Endothelial cell of umbilical vein (primary cell): ENCODE measurements around the gene IFT88. TPM values are rescaled to one million over a fixed set of nuclear protein-coding genes. Genes with fewer than 3 reads are reported as not detected.
A peak's percentile ranks its signal among the peaks of the same experiment; 100 is the strongest.

ENCODE experiments used
- BruUV-seq: library from RNA; stranded (reverse); fragments of 400-500 nt; replicated peaks from 2 replicates; lab custom pipeline; 2021; lab: Mats Ljungman, UMichigan
- CTCF ChIA-PET: fragments of 300-600, 350-600 bp; sonication (Branson Sonifier 250); formaldehyde crosslinking; loops from one replicate; lab custom pipeline; 2021; ENCODE audit warnings: antibody characterized with exemption, inconsistent platforms; lab: Charles Lee
- POLR2A ChIA-PET: fragments of 300-600, 350-600 bp; sonication (Branson Sonifier 250); formaldehyde crosslinking; loops from one replicate; lab custom pipeline; 2021; ENCODE audit warnings: antibody characterized with exemption, inconsistent platforms; lab: Charles Lee
- DNase-seq: peaks from one replicate; pipeline ENCODE4 v3.0.0-alpha.2; 2011; ENCODE audit warnings: low read depth, low spot score
- FAIRE-seq: peaks from 2 replicates; lab custom pipeline; 2011; peaks lifted over from hg19 to GRCh38; lab: Jason Lieb, UNC
- H2AFZ ChIP-seq: 2 replicates; pipeline ENCODE4 v1.6.0; 2012; ENCODE audit warnings: low read depth, low read length, control low read depth, inconsistent platforms
- H3K27ac ChIP-seq: 2 replicates; pipeline ENCODE4 v1.5.1; 2011; ENCODE audit warnings: low read depth, mild to moderate bottlenecking, control low read depth, low read length, moderate library complexity; ENCODE audit not compliant: insufficient read depth
- H3K27me3 ChIP-seq, 2 experiments: 2 replicates each; pipeline versions ENCODE4 v1.6.0 to v1.6.1; 2011; ENCODE audit warnings: low read length in 2 of 2, mixed read lengths in 1 of 2; ENCODE audit not compliant: control insufficient read depth in 2 of 2, insufficient read depth in 2 of 2
- H3K36me3 ChIP-seq, 2 experiments: 2 replicates in 1 of 2; 3 replicates in 1 of 2; pipeline ENCODE4 v1.5.1; 2011; ENCODE audit warnings: low read length in 2 of 2, mild to moderate bottlenecking in 1 of 2, moderate library complexity in 1 of 2; ENCODE audit not compliant: control insufficient read depth in 2 of 2, insufficient read depth in 2 of 2; ENCODE audit errors: extremely low read depth in 1 of 2
- H3K4me1 ChIP-seq: 3 replicates; pipeline ENCODE4 v1.5.1; 2011; ENCODE audit warnings: mild to moderate bottlenecking, low read length; ENCODE audit not compliant: control insufficient read depth, insufficient read depth; ENCODE audit errors: extremely low read depth
- H3K4me2 ChIP-seq: 2 replicates; pipeline ENCODE4 v1.6.1; 2011; ENCODE audit warnings: low read length, control low read depth, mixed read lengths; ENCODE audit not compliant: insufficient read depth
- H3K4me3 ChIP-seq, 3 experiments: fragments of 200-600 bp in 1 of 3; sonication (generic), shearing (Covaris generic) in 1 of 3; replicated peaks in 1 of 3; 2 replicates each; pipeline ENCODE4 v1.5.1; 2011 to 2016; ENCODE audit warnings: control low read depth in 3 of 3, low read length in 3 of 3, mild to moderate bottlenecking in 2 of 3, inconsistent platforms in 1 of 3, low read depth in 1 of 3, moderate library complexity in 1 of 3; ENCODE audit not compliant: insufficient read depth in 1 of 3
- H3K79me2 ChIP-seq: 2 replicates; pipeline ENCODE4 v1.6.0; 2012; ENCODE audit warnings: low read length, inconsistent platforms; ENCODE audit not compliant: control insufficient read depth, insufficient read depth
- H3K9ac ChIP-seq: replicated peaks from 2 replicates; pipeline ENCODE3; 2011; ENCODE audit warnings: low read length, control low read depth; ENCODE audit not compliant: insufficient read depth; ENCODE audit errors: extremely low read depth
- H3K9me1 ChIP-seq: replicated peaks from 3 replicates; pipeline ENCODE4 v1.6.0; 2011; ENCODE audit warnings: mild to moderate bottlenecking, low read length; ENCODE audit not compliant: control insufficient read depth, insufficient read depth; ENCODE audit errors: extremely low read depth
- H3K9me3 ChIP-seq: replicated peaks from 2 replicates; pipeline ENCODE4 v1.5.1; 2012; ENCODE audit warnings: low read length, inconsistent platforms; ENCODE audit not compliant: control insufficient read depth, insufficient read depth
- H4K20me1 ChIP-seq: replicated peaks from 2 replicates; pipeline ENCODE3; 2011; ENCODE audit warnings: mild to moderate bottlenecking, low read length; ENCODE audit not compliant: control insufficient read depth, insufficient read depth; ENCODE audit errors: extremely low read depth
- EZH2 ChIP-seq: IDR thresholded peaks from 2 replicates; pipeline ENCODE4 v1.6.1; 2012; ENCODE audit warnings: borderline replicate concordance, low read depth, mild to moderate bottlenecking, moderate library complexity, low read length, inconsistent platforms; ENCODE audit not compliant: severe bottlenecking
- FOS ChIP-seq: IDR thresholded peaks from 2 replicates; pipeline ENCODE4 v1.6.1; 2011; ENCODE audit warnings: mild to moderate bottlenecking, low read length, moderate library complexity, borderline replicate concordance; ENCODE audit not compliant: insufficient read depth
- GATA2 ChIP-seq: IDR thresholded peaks from 2 replicates; pipeline ENCODE4 v1.7.0; 2011; ENCODE audit warnings: low read depth, mild to moderate bottlenecking, moderate library complexity, mixed read lengths, low read length; ENCODE audit not compliant: insufficient read length, insufficient read depth
- JUN ChIP-seq: IDR thresholded peaks from 2 replicates; pipeline ENCODE4 v1.6.1; 2011; ENCODE audit warnings: borderline replicate concordance, low read depth; ENCODE audit not compliant: insufficient read length, insufficient read depth
- MYC ChIP-seq: IDR thresholded peaks from one replicate; pipeline ENCODE4 v1.6.1; 2011; ENCODE audit warnings: mild to moderate bottlenecking, low read depth, low read length
- POLR2A ChIP-seq: IDR thresholded peaks from 2 replicates; pipeline ENCODE4 v1.6.1; 2012; ENCODE audit warnings: low read depth, mild to moderate bottlenecking, control low read depth, low read length
- POLR2AphosphoS5 ChIP-seq: IDR thresholded peaks from 2 replicates; pipeline ENCODE4 v1.6.1; 2012; ENCODE audit warnings: low read depth, mild to moderate bottlenecking, control low read depth, low read length, moderate library complexity; ENCODE audit not compliant: insufficient read depth
- dilution Hi-C: fragments of 300-500 bp; cut with MboI; formaldehyde crosslinking; loops from one replicate; pipeline ENCODE4 v1.15.0; 2019; ENCODE audit warnings: low sequenced_read_pairs; ENCODE audit not compliant: extremely low pct_ligation_motif_present
- intact Hi-C: fragments of 100-400 bp; cut with micrococcal nuclease; formaldehyde crosslinking; loops from one replicate; pipeline ENCODE4 v1.10.0; 2022
- polyA plus RNA-seq, 4 experiments: library from polyadenylated mRNA; depleted of rRNA in 3 of 4; stranded (reverse) in 3 of 4; unstranded in 1 of 4; fragments of >200 nt; gene quantifications; 2 replicates each; pipeline versions ENCODE4 v1.2.1 to v1.2.3, GENCODE V29; 2011 to 2012; ENCODE audit warnings: missing spikeins in 1 of 4
- total RNA-seq: library from RNA; stranded (reverse); gene quantifications from 2 replicates; pipeline ENCODE4 v1.2.3, GENCODE V29; 2021
- TF ChIP-seq, protein P1 (sequence below), 2 donors: IDR thresholded peaks; 1 replicate in 1 of 2; 2 replicates in 1 of 2; pipeline ENCODE4 v1.5.1; 2011; ENCODE audit warnings: low read length in 2 of 2, mild to moderate bottlenecking in 2 of 2, moderate library complexity in 2 of 2, control low read depth in 1 of 2, inconsistent platforms in 1 of 2, low read depth in 1 of 2; ENCODE audit not compliant: insufficient read depth in 1 of 2; ENCODE audit errors: extremely low read depth in 1 of 2
- TF ChIP-seq, protein P2 (sequence below): IDR thresholded peaks from 2 replicates; pipeline ENCODE4 v1.6.1; 2011; ENCODE audit not compliant: insufficient read depth, insufficient read length

IFT88 gene
- total and polyA plus RNA-seq, 2 donors (not counting 3 experiments of a cell fraction or from before 2014, with no cell fraction given) = 2.4 to 9.1 TPM

DNA sequence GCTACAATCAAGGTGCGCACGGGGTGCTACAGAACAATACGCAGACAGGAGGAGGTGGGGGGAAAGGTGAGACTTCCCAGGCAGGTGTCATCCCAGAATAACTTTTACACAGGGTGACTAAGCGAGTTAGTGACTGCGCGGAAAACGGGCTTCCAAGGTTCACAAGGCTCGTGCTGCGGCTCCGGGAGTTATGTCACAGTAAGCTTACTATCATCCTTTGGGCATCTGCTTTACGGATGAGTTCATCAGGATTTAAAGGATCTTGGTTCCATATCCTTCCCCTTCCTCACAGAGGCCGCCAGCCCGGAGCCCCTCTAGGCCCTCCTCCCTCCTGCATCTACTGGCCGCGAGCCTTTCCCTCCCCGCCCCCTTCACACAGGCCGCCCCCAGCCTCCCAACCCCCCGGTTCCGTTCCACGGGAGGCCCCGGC is 474 bp upstream of the IFT88 start:
- no peaks in the 10 kb centered on the region for H3K36me3 ChIP-seq
- no peaks in the 10 kb centered on the region for H3K9me1 ChIP-seq
- H2AFZ ChIP-seq = peak overlapping the region; percentile 45
- TF ChIP-seq POLR2A (peak; percentile 20), JUN (no peak)
- peak overlapping the region; percentile 85 for H3K27ac ChIP-seq
- dilution Hi-C loops = no loop called here
- no peaks in the 10 kb centered on the region for H3K9me3 ChIP-seq
- peaks cover 8% of the 10 kb centered on the region for H3K4me1 ChIP-seq
- H4K20me1 ChIP-seq = no peaks in the 10 kb centered on the region
- intact Hi-C loops = loop anchor here (2.0 to 5.0 kb wide), 5 partner anchors 41 to 336 kb away; partner anchors contain the start of genes IL17D and XPO4
- CTCF ChIA-PET = no interaction called here
- FAIRE-seq (no peak), DNase-seq (no peak)
- peak overlapping the region; percentile 22 to 74 (median 70) for H3K4me3 ChIP-seq
- H3K4me2 ChIP-seq = peak overlapping the region; percentile 90
- H3K27me3 ChIP-seq = no peaks in the 10 kb centered on the region
- TSS peak; percentile 77 for BruUV-seq
- H3K9ac ChIP-seq = peak overlapping the region; percentile 92
- H3K79me2 ChIP-seq = no peaks in the 10 kb centered on the region
- POLR2A ChIA-PET = no interaction called here

DNA sequence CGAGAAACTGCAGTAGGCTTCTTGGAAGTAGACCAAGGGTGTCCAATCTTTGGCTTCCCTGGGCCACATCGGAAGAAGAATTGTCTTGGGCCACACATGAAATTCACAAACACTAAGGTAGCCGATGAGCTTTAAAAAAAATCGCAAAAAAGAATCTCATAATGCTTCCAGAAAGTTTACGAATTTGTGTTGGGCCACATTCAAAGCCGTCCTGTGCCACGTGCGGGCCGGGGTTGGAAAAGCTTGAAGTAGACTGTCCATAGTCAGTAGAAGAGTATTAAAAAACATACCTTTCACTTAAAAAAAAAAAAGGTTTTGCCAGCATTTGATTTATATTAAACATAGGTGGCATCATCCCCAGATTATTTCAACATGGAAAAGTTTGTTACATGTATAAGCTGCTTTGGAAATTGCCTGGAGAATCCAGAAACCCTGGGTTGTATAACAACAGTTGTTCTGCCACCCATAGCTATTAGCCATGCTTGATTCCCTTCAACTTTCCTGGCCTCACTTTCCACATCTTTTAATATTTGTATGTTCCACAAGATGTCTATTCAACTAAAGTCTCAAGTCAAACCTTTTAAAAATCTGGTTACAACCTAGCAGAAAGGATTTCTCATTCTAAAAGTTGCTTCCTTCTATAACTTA is 1.0 kb downstream of the IFT88 start:
- ChIA-PET POLR2A (interaction anchor here (0.6 to 0.7 kb wide), 2 partner anchors 133 to 141 kb away, joined by 4 to 5 read pairs; no protein-coding TSS in a partner anchor), CTCF (interaction anchor here (0.6 to 1.3 kb wide), 6 partner anchors 14 to 357 kb away, joined by 3 to 8 read pairs (median 4); partner anchors contain the start of gene IL17D)
- intact Hi-C loops = loop anchor here (1.0 to 5.0 kb wide), 6 partner anchors 39 to 335 kb away; partner anchors contain the start of genes IL17D and XPO4
- H3K36me3 ChIP-seq = no peaks in the 10 kb centered on the region
- FAIRE-seq = no peak
- peak overlapping the region; percentile 94 for H2AFZ ChIP-seq
- H3K9me3 ChIP-seq = no peaks in the 10 kb centered on the region
- peak overlapping the region; percentile 92 for H3K9ac ChIP-seq
- TF ChIP-seq MYC (no peak), POLR2A (no peak), GATA2 (no peak), FOS (no peak), POLR2AphosphoS5 (no peak), EZH2 (no peak)
- TF ChIP-seq, protein P1, sequence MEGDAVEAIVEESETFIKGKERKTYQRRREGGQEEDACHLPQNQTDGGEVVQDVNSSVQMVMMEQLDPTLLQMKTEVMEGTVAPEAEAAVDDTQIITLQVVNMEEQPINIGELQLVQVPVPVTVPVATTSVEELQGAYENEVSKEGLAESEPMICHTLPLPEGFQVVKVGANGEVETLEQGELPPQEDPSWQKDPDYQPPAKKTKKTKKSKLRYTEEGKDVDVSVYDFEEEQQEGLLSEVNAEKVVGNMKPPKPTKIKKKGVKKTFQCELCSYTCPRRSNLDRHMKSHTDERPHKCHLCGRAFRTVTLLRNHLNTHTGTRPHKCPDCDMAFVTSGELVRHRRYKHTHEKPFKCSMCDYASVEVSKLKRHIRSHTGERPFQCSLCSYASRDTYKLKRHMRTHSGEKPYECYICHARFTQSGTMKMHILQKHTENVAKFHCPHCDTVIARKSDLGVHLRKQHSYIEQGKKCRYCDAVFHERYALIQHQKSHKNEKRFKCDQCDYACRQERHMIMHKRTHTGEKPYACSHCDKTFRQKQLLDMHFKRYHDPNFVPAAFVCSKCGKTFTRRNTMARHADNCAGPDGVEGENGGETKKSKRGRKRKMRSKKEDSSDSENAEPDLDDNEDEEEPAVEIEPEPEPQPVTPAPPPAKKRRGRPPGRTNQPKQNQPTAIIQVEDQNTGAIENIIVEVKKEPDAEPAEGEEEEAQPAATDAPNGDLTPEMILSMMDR (IDR thresholded peaks at IDR 0.05; ENCODE audit: extremely low read depth in 1 of 2, insufficient read depth in 1 of 2, low read depth in 1 of 2, low read length in 2 of 2) = no peak
- TF ChIP-seq, protein P2, sequence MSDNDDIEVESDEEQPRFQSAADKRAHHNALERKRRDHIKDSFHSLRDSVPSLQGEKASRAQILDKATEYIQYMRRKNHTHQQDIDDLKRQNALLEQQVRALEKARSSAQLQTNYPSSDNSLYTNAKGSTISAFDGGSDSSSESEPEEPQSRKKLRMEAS = no peak
- H3K4me1 ChIP-seq = peaks cover 8% of the 10 kb centered on the region
- dilution Hi-C loops = no loop called here
- BruUV-seq = no TSS peak
- peak overlapping the region; percentile 63 for H3K27ac ChIP-seq
- no peaks in the 10 kb centered on the region for H3K27me3 ChIP-seq
- peak overlapping the region; percentile 96 for H3K4me2 ChIP-seq
- H3K9me1 ChIP-seq = no peaks in the 10 kb centered on the region
- H3K79me2 ChIP-seq = no peaks in the 10 kb centered on the region
- no peaks in the 10 kb centered on the region for H4K20me1 ChIP-seq
- H3K4me3 ChIP-seq = peak overlapping the region; percentile 22 to 89 (median 70)
- DNase-seq = peak; percentile 20
